Common myeloid progenitor, CD34-positive (primary cell): Measurements from ENCODE around the gene HSP90AB1.

Experiments
- CTCF ChIA-PET: fragments of 350-600 bp; sonication (Branson Sonifier 250); formaldehyde crosslinking; loops from one replicate; lab custom pipeline; 2021; ENCODE audit warnings: antibody characterized with exemption; lab: Charles Lee
- POLR2A ChIA-PET: fragments of 350-600 bp; sonication (Branson Sonifier 250); formaldehyde crosslinking; loops from one replicate; lab custom pipeline; 2021; ENCODE audit warnings: antibody characterized with exemption; lab: Charles Lee
- DNase-seq, 3 donors: peaks; one replicate each; pipeline versions ENCODE4 v3.0.0 to v3.0.0-alpha.2; 2013
- H3K27ac ChIP-seq, 2 experiments: 1 replicate in 1 of 2; 2 replicates in 1 of 2; pipeline ENCODE4 v1.7.0; 2013; ENCODE audit warnings: inconsistent platforms in 2 of 2, low read length in 2 of 2, mild to moderate bottlenecking in 2 of 2, low read depth in 1 of 2, moderate library complexity in 1 of 2; ENCODE audit not compliant: severe bottlenecking in 2 of 2, insufficient read depth in 1 of 2, poor library complexity in 1 of 2
- H3K27me3 ChIP-seq, 5 experiments: replicated peaks in 2 of 5; 1 replicate in 3 of 5; 2 replicates in 2 of 5; pipeline versions ENCODE4 v1.6.1 to v1.7.0; 2013; ENCODE audit warnings: low read length in 4 of 5, mild to moderate bottlenecking in 2 of 5, moderate library complexity in 2 of 5, inconsistent platforms in 1 of 5; ENCODE audit not compliant: insufficient read depth in 5 of 5, control insufficient read depth in 4 of 5
- H3K36me3 ChIP-seq, 4 experiments: 1 replicate in 2 of 4; 2 replicates in 2 of 4; pipeline versions ENCODE4 v1.6.1 to v1.7.0; 2013; ENCODE audit warnings: low read length in 3 of 4, control low read depth in 1 of 4, mild to moderate bottlenecking in 1 of 4; ENCODE audit not compliant: control insufficient read depth in 4 of 4, insufficient read depth in 4 of 4
- H3K4me1 ChIP-seq, 4 experiments: 1 replicate in 3 of 4; 2 replicates in 1 of 4; pipeline versions ENCODE4 v1.6.1 to v1.7.1; 2013; ENCODE audit warnings: low read length in 3 of 4, mild to moderate bottlenecking in 3 of 4, control low read depth in 1 of 4, inconsistent platforms in 1 of 4, moderate library complexity in 1 of 4; ENCODE audit not compliant: control insufficient read depth in 4 of 4, insufficient read depth in 4 of 4; ENCODE audit errors: control extremely low read depth in 1 of 4
- H3K4me3 ChIP-seq, 7 experiments: 1 replicate in 4 of 7; 2 replicates in 3 of 7; pipeline versions ENCODE4 v1.5.1 to v1.7.0; 2013; ENCODE audit warnings: mild to moderate bottlenecking in 7 of 7, low read length in 6 of 7, moderate library complexity in 6 of 7, inconsistent platforms in 2 of 7, low read depth in 2 of 7, control low read depth in 1 of 7; ENCODE audit not compliant: insufficient read depth in 4 of 7, control insufficient read depth in 1 of 7; ENCODE audit errors: extremely low read depth in 1 of 7
- H3K9me3 ChIP-seq, 5 experiments: 1 replicate in 4 of 5; 2 replicates in 1 of 5; pipeline versions ENCODE4 v1.6.1 to v1.7.1; 2013; ENCODE audit warnings: low read length in 4 of 5, mild to moderate bottlenecking in 2 of 5, inconsistent platforms in 1 of 5, low read depth in 1 of 5, moderate library complexity in 1 of 5; ENCODE audit not compliant: control insufficient read depth in 4 of 5, insufficient read depth in 2 of 5; ENCODE audit errors: control extremely low read depth in 1 of 5
- WGBS: methylation state at CpG from one replicate; pipeline ENCODE4 v1.1.5; 2013; ENCODE audit not compliant: insufficient coverage; 5-methylcytosine and 5-hydroxymethylcytosine counted together

The HSP90AB1 gene

DNA sequence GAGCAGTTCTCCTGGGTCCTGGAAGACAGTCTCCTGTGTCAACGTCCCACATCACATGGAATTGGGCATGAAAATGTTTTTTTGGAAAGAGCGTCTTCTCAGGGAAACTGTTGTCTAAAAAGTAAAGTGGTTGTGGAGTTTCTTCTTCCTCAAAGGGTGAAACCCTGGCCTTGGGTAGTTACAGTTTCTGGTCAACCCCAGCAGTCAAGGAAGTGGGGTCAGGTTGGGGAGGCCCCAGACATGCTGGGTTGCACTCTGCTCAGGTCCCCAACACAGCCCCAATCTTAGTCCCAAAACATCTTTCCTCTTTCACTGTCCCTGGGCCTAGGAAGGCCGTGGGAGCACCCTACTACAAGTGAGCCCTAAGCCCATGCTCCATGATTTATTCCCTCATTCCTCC lies 19.4 kb downstream of the HSP90AB1 start:
- WGBS = 87% methylated on average over 3 of the region's 3 CpGs
- POLR2A ChIA-PET = no interaction called here
- no peaks in the 10 kb centered on the region for H3K9me3 ChIP-seq
- peaks cover 3 to 25% (median 12%) of the 10 kb centered on the region in 5 experiments for H3K27me3 ChIP-seq
- no peak for DNase-seq
- no peak overlapping the region for H3K27ac ChIP-seq
- CTCF ChIA-PET = interaction anchor here (0.7 to 11.0 kb wide), 13 partner anchors 10 to 79 kb away, joined by 3 to 202 read pairs (median 4); partner anchors contain the start of gene AARS2
- peaks cover 8 to 46% (median 41%) of the 10 kb centered on the region in 4 experiments for H3K4me1 ChIP-seq
- H3K4me3 ChIP-seq = no peak overlapping the region
- peaks cover 2 to 18% (median 9%) of the 10 kb centered on the region in 4 experiments for H3K36me3 ChIP-seq

DNA sequence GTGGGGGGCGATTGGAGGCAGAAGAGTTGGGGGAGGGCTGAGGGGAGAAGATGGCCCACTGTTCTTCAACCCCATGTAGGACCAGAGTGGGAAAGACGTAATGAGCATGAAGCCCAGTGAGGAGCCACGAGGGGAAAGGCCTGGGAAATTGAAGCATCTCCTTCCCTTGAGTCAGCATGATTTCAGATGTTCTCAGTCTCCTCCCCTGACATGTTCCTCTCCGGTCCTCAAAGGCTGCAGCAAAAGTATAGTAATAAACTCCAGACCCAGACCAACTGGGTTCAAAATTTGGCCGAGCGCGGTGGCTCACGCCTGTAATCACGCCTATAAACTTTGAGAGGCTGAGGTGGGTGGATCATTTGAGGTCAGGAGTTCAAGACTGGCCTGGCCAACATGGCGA lies 20.4 kb downstream of the HSP90AB1 start:
- POLR2A ChIA-PET = interaction anchor here (1.5 kb wide), 1 partner anchor 46 kb away, joined by 4 read pairs; the partner anchor contains the start of gene AARS2
- H3K27ac ChIP-seq = no peak overlapping the region
- CTCF ChIA-PET = interaction anchor here (0.7 to 11.0 kb wide), 19 partner anchors 11 to 123 kb away, joined by 3 to 202 read pairs (median 4); partner anchors contain the start of gene AARS2
- H3K9me3 ChIP-seq = no peaks in the 10 kb centered on the region
- H3K4me1 ChIP-seq = peaks cover 8 to 38% (median 37%) of the 10 kb centered on the region in 4 experiments
- H3K27me3 ChIP-seq = peaks cover 3 to 34% (median 18%) of the 10 kb centered on the region in 5 experiments
- H3K4me3 ChIP-seq = no peak overlapping the region
- 85% methylated on average over 4 of the region's 10 CpGs for WGBS
- H3K36me3 ChIP-seq = peaks cover 0 to 9% (median 1%) of the 10 kb centered on the region in 4 experiments
- DNase-seq = no peak

DNA sequence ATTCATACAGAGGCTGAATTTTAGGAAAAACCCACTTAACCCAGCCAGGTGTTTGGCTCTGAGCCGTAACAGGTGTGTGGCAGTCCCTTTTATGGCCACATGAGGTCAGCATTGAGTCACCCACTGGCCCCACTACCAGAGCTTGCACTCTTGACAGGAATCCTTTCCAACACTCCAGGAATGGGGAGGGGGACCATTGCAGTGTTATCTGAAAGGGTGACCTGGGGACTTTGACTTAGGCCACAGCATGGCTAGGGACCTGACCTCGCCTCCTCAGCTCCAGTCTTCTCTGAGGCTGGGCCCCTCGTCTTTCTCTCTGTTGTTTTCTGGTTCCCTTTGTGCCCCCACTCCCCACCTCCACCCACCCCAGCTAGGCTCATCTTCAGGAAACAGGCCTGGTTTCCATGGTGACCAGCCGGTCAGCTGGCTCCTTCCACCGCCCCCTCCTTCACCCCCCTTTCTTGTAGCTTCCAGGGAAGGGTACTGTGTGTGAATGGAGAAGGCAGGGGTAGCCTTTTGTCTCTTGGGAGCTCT lies 21.3 kb downstream of the HSP90AB1 start:
- H3K27ac ChIP-seq = no peak overlapping the region
- WGBS = 56% methylated on average over 2 of the region's 5 CpGs
- H3K27me3 ChIP-seq = peaks cover 3 to 43% (median 27%) of the 10 kb centered on the region in 5 experiments
- no peaks in the 10 kb centered on the region for H3K9me3 ChIP-seq
- H3K4me1 ChIP-seq = peaks cover 8 to 29% (median 28%) of the 10 kb centered on the region in 4 experiments
- H3K36me3 ChIP-seq = peaks cover 0 to under 1% (median 0%) of the 10 kb centered on the region in 4 experiments
- no peak overlapping the region for H3K4me3 ChIP-seq
- CTCF ChIA-PET = interaction anchor here (0.7 to 11.0 kb wide), 29 partner anchors 11 to 149 kb away, joined by 3 to 202 read pairs (median 4); partner anchors contain the start of genes AARS2, SLC35B2 and SPATS1
- POLR2A ChIA-PET = interaction anchor here (0.9 to 1.5 kb wide), 3 partner anchors 33 to 45 kb away, joined by 3 to 4 read pairs (median 4); partner anchors contain the start of gene AARS2
- DNase-seq = peak; percentile 47 to 64 (median 56)

DNA sequence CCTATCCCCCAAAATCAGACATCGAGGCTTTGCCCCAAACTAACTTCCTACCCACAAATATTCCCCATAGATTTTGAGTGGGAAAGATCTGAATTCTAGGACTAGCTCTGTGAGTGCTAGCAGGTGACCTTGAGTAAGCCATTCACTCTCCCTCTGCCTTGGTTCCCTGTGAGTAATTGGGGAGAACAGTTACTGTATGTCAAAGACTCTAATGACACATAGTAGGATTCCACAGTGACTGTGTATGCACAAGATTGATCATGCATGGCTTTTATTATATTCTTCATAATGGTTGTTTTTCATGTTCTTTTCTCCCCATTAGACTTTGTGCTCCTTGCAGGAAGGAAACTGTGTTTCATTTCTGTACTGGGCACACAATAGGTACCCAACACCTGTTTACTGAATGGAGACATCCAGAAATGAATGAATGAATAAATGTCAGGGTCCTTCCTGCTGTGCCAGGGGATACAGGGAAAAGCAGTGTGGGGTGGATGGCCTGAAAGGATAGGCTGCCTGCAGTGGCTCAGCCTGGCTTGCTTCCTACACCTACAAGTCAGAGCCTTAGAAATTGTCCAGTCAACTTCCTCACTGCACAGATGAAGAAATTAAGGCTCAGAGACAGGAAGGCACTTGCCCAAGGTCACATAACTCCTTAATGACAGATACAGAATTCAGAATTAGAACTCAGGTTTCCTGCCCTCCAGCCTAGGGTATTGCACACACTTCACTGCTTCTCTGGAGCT lies 22.4 kb downstream of the HSP90AB1 start:
- Histone ChIP-seq H3K27ac (no peak overlapping the region), H3K4me3 (no peak overlapping the region), H3K36me3 (no peaks in the 10 kb centered on the region), H3K4me1 (peaks cover 2 to 17% (median 16%) of the 10 kb centered on the region in 4 experiments), H3K27me3 (peaks cover 3 to 54% (median 37%) of the 10 kb centered on the region in 5 experiments), H3K9me3 (no peaks in the 10 kb centered on the region)
- POLR2A ChIA-PET = no interaction called here
- DNase-seq = no peak
- no CpG with 5 or more reads among the region's 1 CpG for WGBS
- CTCF ChIA-PET = interaction anchor here (0.9 to 11.0 kb wide), 16 partner anchors 10 to 150 kb away, joined by 3 to 202 read pairs (median 6); partner anchors contain the start of genes AARS2 and SPATS1

DNA sequence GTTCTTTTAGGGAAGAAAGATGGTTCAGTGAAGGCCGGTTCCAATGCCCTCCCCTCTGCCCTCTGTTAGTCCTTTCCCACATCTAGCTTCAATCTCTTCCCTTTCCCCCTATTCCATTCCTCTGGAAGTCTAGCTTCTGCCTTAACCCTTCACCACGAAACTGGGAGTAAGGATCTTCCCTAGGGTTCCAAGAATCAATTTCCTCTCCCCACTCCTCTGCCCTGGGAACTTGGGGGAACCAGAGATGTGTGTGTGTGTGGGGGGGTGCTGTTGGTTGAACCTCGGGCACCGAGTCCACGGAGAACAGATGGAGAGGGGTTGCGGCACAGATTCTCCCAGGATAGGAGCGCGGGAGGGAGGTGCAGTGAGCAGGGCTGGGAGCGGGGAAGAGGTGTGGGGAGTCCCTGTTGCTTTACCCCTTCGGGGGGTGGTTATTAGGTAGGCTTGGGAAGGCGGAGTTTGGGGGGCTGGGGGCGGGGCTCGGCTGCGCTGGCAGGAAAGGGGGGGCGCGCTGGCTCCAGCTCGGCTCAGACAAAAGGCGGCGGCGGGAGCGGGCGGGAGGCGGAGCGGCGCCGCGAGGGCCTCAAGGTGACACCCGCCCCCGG lies 23.1 kb downstream of the HSP90AB1 start, which contains the start of gene TMEM151B:
TMEM151B (plus strand) TSS at position 530 of the 605 bp plus-strand sequence. CDS start 293 bp downstream, outside the sequence.
- POLR2A ChIA-PET = no interaction called here
- Histone ChIP-seq H3K27ac (no peak within 1 kb of the TSS), H3K4me3 (peak within 1 kb of the TSS in 4 of 7 experiments; percentile 20 to 55 (median 33)), H3K36me3 (no peaks in the 10 kb centered on the region), H3K4me1 (peaks cover 2 to 12% (median 10%) of the 10 kb centered on the region in 4 experiments), H3K9me3 (no peaks in the 10 kb centered on the region), H3K27me3 (peaks cover 3 to 59% (median 39%) of the 10 kb centered on the region in 5 experiments)
- WGBS = 24% methylated on average over 7 of the region's 29 CpGs
- DNase-seq = peak in 1 of 3 donors; percentile 42
- CTCF ChIA-PET = interaction anchor here (0.9 to 11.0 kb wide), 8 partner anchors 23 to 107 kb away, joined by 3 to 202 read pairs (median 14); partner anchors contain the start of gene AARS2

DNA sequence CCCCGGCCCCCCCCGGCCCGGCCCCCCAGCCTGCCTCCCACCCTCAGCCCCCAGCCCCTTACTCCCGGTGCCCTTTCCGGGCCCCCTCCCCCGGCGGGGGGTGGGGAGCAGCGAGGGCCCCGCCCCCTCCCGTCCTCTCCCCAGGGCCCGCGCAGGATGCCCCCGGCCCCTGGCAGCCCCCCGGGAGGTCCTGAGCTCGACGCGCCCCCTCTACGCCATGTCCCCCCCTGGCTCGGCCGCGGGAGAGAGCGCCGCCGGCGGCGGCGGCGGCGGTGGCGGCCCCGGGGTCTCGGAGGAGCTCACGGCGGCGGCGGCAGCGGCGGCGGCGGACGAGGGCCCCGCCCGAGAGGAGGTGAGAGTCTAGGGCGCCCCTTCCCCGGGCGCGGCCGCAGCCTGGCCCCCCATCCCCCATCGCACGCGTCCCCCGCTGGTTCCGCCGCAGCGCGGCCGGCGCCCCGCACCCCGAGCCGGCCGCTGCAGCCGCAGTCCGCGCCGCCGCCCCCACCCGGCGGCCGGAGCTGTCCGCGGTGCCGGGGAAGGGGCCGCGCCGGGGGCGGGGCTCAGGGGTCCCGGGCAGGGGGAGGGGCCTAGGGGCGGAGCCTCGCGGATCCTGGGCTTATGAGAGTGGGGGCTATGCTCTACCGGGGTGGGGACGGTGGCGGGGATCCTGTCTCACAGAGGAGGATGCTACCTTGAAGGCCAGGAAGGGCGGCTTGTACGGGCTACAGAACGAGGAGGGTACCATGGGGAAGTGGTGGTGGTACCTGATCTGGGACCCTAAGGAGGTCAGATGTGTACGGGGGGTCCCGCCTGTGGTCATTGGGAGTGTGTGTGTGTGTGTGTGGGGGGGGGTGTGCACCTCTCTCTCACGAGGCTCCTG lies 23.9 kb downstream of the HSP90AB1 start:
- Histone ChIP-seq H3K4me3 (peak overlapping the region in 4 of 7 experiments; percentile 20 to 55 (median 33)), H3K4me1 (peaks cover 2 to 16% (median 10%) of the 10 kb centered on the region in 4 experiments), H3K9me3 (peaks cover 0 to 4% (median 0%) of the 10 kb centered on the region in 5 experiments), H3K27me3 (peaks cover 3 to 66% (median 39%) of the 10 kb centered on the region in 5 experiments), H3K27ac (no peak overlapping the region), H3K36me3 (no peaks in the 10 kb centered on the region)
- DNase-seq = no peak
- POLR2A ChIA-PET = interaction anchor here (0.6 kb wide), 1 partner anchor 25 kb away, joined by 3 read pairs; no protein-coding TSS in a partner anchor
- CTCF ChIA-PET = interaction anchor here (0.6 to 11.0 kb wide), 4 partner anchors 33 to 107 kb away, joined by 3 to 202 read pairs (median 4); no protein-coding TSS in a partner anchor
- WGBS = 10% methylated on average over 15 of the region's 90 CpGs
